COLO668 (cell line): ENCODE measurements around the gene RNF31.

Source experiments
- DNase-seq: peaks from one replicate; lab custom pipeline; 2025; ENCODE audit not compliant: unreplicated experiment; lab: John Stamatoyannopoulos, UW

The RNF31 gene

GRCh38 chr14:24181371-24182077 is 34.2 kb downstream of the RNF31 start:
- no peak for DNase-seq

GRCh38 chr14:24182110-24182882 is 35.0 kb downstream of the RNF31 start:
- DNase-seq: no peak

GRCh38 chr14:24183014-24183481 is 35.8 kb downstream of the RNF31 start:
- no peak for DNase-seq

GRCh38 chr14:24184104-24184970 is 37.0 kb downstream of the RNF31 start:
- DNase-seq: no peak

- DNase-seq: no peak
These were observed 37.7 kb downstream of the RNF31 start for GRCh38 chr14:24185026-24185425.

GRCh38 chr14:24185741-24186140 is 38.4 kb downstream of the RNF31 start:
- no peak for DNase-seq

- no peak for DNase-seq
These were observed 39.7 kb downstream of the RNF31 start for GRCh38 chr14:24186831-24187538.

- no peak for DNase-seq
These were observed 40.2 kb downstream of the RNF31 start for GRCh38 chr14:24187539-24187915.

GRCh38 chr14:24188251-24189058 is 41.2 kb downstream of the RNF31 start, which contains the start of gene IPO4:
TSS of gene IPO4 (minus strand) at chr14:24188816. CDS start at chr14:24188787, 29 bp downstream.
- DNase-seq: peak; percentile 98

GRCh38 chr14:24189059-24189375 is 41.7 kb downstream of the RNF31 start:
- no peak for DNase-seq

GRCh38 chr14:24189460-24189859 is 42.2 kb downstream of the RNF31 start:
- DNase-seq: no peak

- DNase-seq: no peak
These were observed 43.1 kb downstream of the RNF31 start for GRCh38 chr14:24190416-24190815.

GRCh38 chr14:24192933-24193332 is 45.6 kb downstream of the RNF31 start:
- DNase-seq: no peak

GRCh38 chr14:24194186-24194872 is 47.0 kb downstream of the RNF31 start:
- no peak for DNase-seq

GRCh38 chr14:24194873-24195185 is 47.5 kb downstream of the RNF31 start:
- DNase-seq: no peak

- DNase-seq: peak; percentile 95
These were observed 48.1 kb downstream of the RNF31 start, which contains the start of gene TM9SF1 for GRCh38 chr14:24195186-24196070. TSS of gene TM9SF1 (minus strand) at chr14:24195441. CDS start at chr14:24195019, 422 bp downstream.

- peak; percentile 56 for DNase-seq
These were observed 49.1 kb downstream of the RNF31 start for GRCh38 chr14:24196071-24197055.
